Erythroblast (primary cell): ENCODE measurements around the gene PEMT.

Source experiments
- DNase-seq, 2 experiments: peaks; one replicate each; lab custom pipeline; 2025; lab: John Stamatoyannopoulos, UW
- GATA1 ChIP-seq: IDR thresholded peaks from 2 replicates; pipeline ENCODE4 v1.6.1; 2011; ENCODE audit warnings: low read depth, mild to moderate bottlenecking, control low read depth, low read length, moderate library complexity
- POLR2A ChIP-seq: IDR thresholded peaks from 2 replicates; pipeline ENCODE4 v1.6.1; 2011; ENCODE audit warnings: mild to moderate bottlenecking, low read length

Gene PEMT

GRCh38 chr17:17523001-17523730, 68.3 kb downstream of the PEMT start:
- TF ChIP-seq GATA1: no peak
- no peak for TF ChIP-seq POLR2A
- no peak for DNase-seq

- no peak for DNase-seq
- TF ChIP-seq GATA1 (no peak), POLR2A (no peak)
Measured at GRCh38 chr17:17520599-17521232, 70.8 kb downstream of the PEMT start.

- TF ChIP-seq POLR2A (no peak), GATA1 (no peak)
- no peak for DNase-seq
Measured at GRCh38 chr17:17519886-17520285, 71.6 kb downstream of the PEMT start.

- TF ChIP-seq GATA1 (no peak), POLR2A (no peak)
- DNase-seq: no peak
Measured at GRCh38 chr17:17518951-17519350, 72.6 kb downstream of the PEMT start.

- no peak for DNase-seq
- no peak for TF ChIP-seq GATA1
- TF ChIP-seq POLR2A: no peak
Measured at GRCh38 chr17:17518014-17518413, 73.5 kb downstream of the PEMT start.

GRCh38 chr17:17516941-17517720, 74.4 kb downstream of the PEMT start:
- TF ChIP-seq GATA1: no peak
- TF ChIP-seq POLR2A: no peak

GRCh38 chr17:17515934-17516930, 75.3 kb downstream of the PEMT start:
- DNase-seq: no peak
- TF ChIP-seq GATA1 (no peak), POLR2A (no peak)

More at GRCh38 chr17:17516941-17517720, 74.4 kb downstream of the PEMT start:
- no peak for DNase-seq

- no peak for TF ChIP-seq GATA1
- TF ChIP-seq POLR2A: no peak
- DNase-seq: no peak
Measured at GRCh38 chr17:17514993-17515933, 76.2 kb downstream of the PEMT start.

- DNase-seq: no peak
- no peak for TF ChIP-seq GATA1
- no peak for TF ChIP-seq POLR2A
Measured at GRCh38 chr17:17514361-17514992, 77.0 kb downstream of the PEMT start.

GRCh38 chr17:17513626-17514025, 77.9 kb downstream of the PEMT start:
- DNase-seq: no peak
- TF ChIP-seq POLR2A (no peak), GATA1 (no peak)

- no peak for DNase-seq
- TF ChIP-seq POLR2A: no peak
- no peak for TF ChIP-seq GATA1
Measured at GRCh38 chr17:17512866-17513265, 78.6 kb downstream of the PEMT start.
